H1 (cell line): ENCODE data around the gene PLIN1. TPM values are rescaled to one million over a fixed set of nuclear protein-coding genes. Genes with fewer than 3 reads are reported as not detected.

Source experiments
- BCL11A ChIP-seq, 2 experiments: IDR thresholded peaks; one replicate each; pipeline ENCODE4 v1.6.1; 2011; ENCODE audit warnings: low read depth in 2 of 2, low read length in 2 of 2, mild to moderate bottlenecking in 2 of 2
- HDAC6 ChIP-seq: IDR thresholded peaks from one replicate; pipeline ENCODE4 v1.7.1; 2012; ENCODE audit warnings: low read depth, mild to moderate bottlenecking, inconsistent platforms, low read length, moderate library complexity
- JUND ChIP-seq: IDR thresholded peaks from 2 replicates; pipeline ENCODE4 v1.6.1; 2011; ENCODE audit warnings: mild to moderate bottlenecking, improper control_type of control experiment, low read length
- MAFK ChIP-seq: IDR thresholded peaks from 2 replicates; pipeline ENCODE4 v1.6.1; 2012; ENCODE audit warnings: low read depth, mild to moderate bottlenecking, improper control_type of control experiment, low read length
- POLR2A ChIP-seq, 2 experiments: IDR thresholded peaks; 1 replicate in 1 of 2; 2 replicates in 1 of 2; pipeline ENCODE4 v1.6.1; 2011; ENCODE audit warnings: low read depth in 2 of 2, low read length in 2 of 2, mild to moderate bottlenecking in 2 of 2; ENCODE audit errors: control extremely low read depth in 1 of 2
- RNF2 ChIP-seq: fragments of 200-900, 300-1000 bp; sonication (generic); IDR thresholded peaks from 2 replicates; pipeline ENCODE4 v1.7.1; 2016; ENCODE audit warnings: borderline replicate concordance, low read depth, mild to moderate bottlenecking, antibody characterized with exemption, low read length; ENCODE audit not compliant: poor library complexity, severe bottlenecking; ENCODE audit errors: missing control alignments
- SIN3A ChIP-seq, 2 experiments: IDR thresholded peaks in 1 of 2; conservative IDR thresholded peaks in 1 of 2; 2 replicates each; pipeline ENCODE4 v1.6.1; 2011 to 2012; ENCODE audit warnings: low read length in 2 of 2, improper control_type of control experiment in 1 of 2, low read depth in 1 of 2, mild to moderate bottlenecking in 1 of 2
- SP1 ChIP-seq: IDR thresholded peaks from 2 replicates; pipeline ENCODE4 v1.6.1; 2011; ENCODE audit warnings: low read depth, low read length
- SP4 ChIP-seq: IDR thresholded peaks from 2 replicates; pipeline ENCODE4 v1.6.1; 2012; ENCODE audit warnings: low read length, inconsistent platforms
- ZNF274 ChIP-seq: IDR thresholded peaks from 2 replicates; pipeline ENCODE4 v1.7.0; 2012; ENCODE audit warnings: low read length, borderline replicate concordance; ENCODE audit errors: extremely low read depth
- polyA plus RNA-seq, 7 experiments: library from polyadenylated mRNA; depleted of rRNA in 3 of 7; stranded (reverse) in 5 of 7; unstranded in 2 of 7; fragments of >200 nt in 5 of 7; fragments of 200-250 nt in 2 of 7; gene quantifications; 1 replicate in 5 of 7; 2 replicates in 1 of 7; 4 replicates in 1 of 7; pipeline versions ENCODE4 v1.2.1 to v1.2.3, GENCODE V29; 2011 to 2013; ENCODE audit warnings: missing spikeins in 2 of 7, mixed read lengths in 2 of 7
- total RNA-seq: library from RNA; stranded (reverse); fragmentation: NEBNext Ultra II Directional; extraction: Animal tissue kit (Norgen Biotek cat#: 25700); gene quantifications from 2 replicates; pipeline ENCODE4 v1.2.1, GENCODE V29; 2021
- TF ChIP-seq, protein P1 (sequence below): IDR thresholded peaks from 2 replicates; pipeline ENCODE4 v1.6.1; 2011; ENCODE audit warnings: low read length, improper control_type of control experiment

Gene PLIN1
- total and polyA plus RNA-seq, 2 of the 8 experiments (the other 6 are each of a cell fraction or from before 2014, with no cell fraction given), result 0.33 TPM; not detected in 1

DNA sequence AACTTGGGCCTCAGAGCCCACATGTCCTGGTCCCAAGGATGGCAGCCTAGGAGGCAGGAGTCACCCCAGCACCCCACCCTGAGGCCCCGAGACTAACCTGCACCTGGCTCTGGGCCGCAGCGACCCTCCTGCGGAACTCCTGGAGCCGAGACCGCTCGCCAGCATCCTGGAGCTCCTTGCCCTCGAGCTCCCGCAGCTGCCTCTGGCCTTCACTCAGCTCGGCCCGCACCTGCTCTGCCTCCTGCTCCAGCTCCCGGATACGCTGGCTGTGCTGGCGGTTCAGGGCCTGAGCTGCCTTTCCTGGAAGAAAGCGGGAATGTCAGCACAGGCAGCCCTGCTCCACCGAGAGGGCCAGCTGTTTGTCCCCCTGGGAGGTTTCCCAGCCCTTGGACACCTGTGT is 37.1 kb downstream of the PLIN1 start (continued):
- TF ChIP-seq, protein P1, sequence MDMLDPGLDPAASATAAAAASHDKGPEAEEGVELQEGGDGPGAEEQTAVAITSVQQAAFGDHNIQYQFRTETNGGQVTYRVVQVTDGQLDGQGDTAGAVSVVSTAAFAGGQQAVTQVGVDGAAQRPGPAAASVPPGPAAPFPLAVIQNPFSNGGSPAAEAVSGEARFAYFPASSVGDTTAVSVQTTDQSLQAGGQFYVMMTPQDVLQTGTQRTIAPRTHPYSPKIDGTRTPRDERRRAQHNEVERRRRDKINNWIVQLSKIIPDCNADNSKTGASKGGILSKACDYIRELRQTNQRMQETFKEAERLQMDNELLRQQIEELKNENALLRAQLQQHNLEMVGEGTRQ, result no peak
- TF ChIP-seq MAFK (no peak), JUND (no peak), BCL11A (IDR thresholded peaks at IDR 0.05; ENCODE audit: low read depth in 2 of 2, low read length in 2 of 2) (no peak), RNF2 (no peak), POLR2A (IDR thresholded peaks at IDR 0.05; ENCODE audit: control extremely low read depth in 1 of 2, low read depth in 2 of 2, low read length in 2 of 2) (no peak), SP1 (no peak), HDAC6 (no peak), ZNF274 (no peak), SIN3A (conservative IDR thresholded peaks at IDR 0.05 in 1 of 2, IDR thresholded peaks at IDR 0.05 in 1 of 2; ENCODE audit: low read depth in 1 of 2, low read length in 2 of 2) (no peak), SP4 (no peak)
